K562 (cell line): ENCODE measurements around the gene NCAPD2. TPM values are rescaled to one million over a fixed set of nuclear protein-coding genes. Genes with fewer than 3 reads are reported as not detected.
A peak's percentile ranks its signal among the peaks of the same experiment; 100 is the strongest.

Experiments
- ARID1B ChIP-seq: fragments of 450-650 bp; IDR thresholded peaks from 2 replicates; pipeline ENCODE4 v1.6.1; 2016; ENCODE audit warnings: antibody characterized with exemption, mild to moderate bottlenecking, inconsistent platforms
- ATF7 ChIP-seq: fragments of 450-650 bp; IDR thresholded peaks from 2 replicates; pipeline ENCODE4 v1.7.1; 2014; ENCODE audit warnings: mild to moderate bottlenecking, moderate library complexity
- BRCA1 ChIP-seq, 2 experiments: fragments of 450-650 bp in 1 of 2; sonication (generic) in 1 of 2; formaldehyde crosslinking in 1 of 2; IDR thresholded peaks; 2 replicates each; pipeline versions ENCODE4 v1.5.0 to v1.6.1; 2017 to 2020; ENCODE audit warnings: mild to moderate bottlenecking in 1 of 2, missing genetic modification reagents in 1 of 2
- CEBPB ChIP-seq: fragments of 450-650 bp; IDR thresholded peaks from 2 replicates; pipeline ENCODE4 v1.6.1; 2016; ENCODE audit warnings: missing genetic modification characterization, missing compliant biosample characterization
- CREBBP ChIP-seq: IDR thresholded peaks from one replicate; pipeline ENCODE4 v1.6.1; 2012; ENCODE audit warnings: low read depth, mild to moderate bottlenecking, control low read depth, inconsistent platforms, low read length
- ELF1 ChIP-seq: fragments of 200-800 bp; sonication (Bioruptor generic); IDR thresholded peaks from 2 replicates; pipeline ENCODE4 v1.6.1; 2016; ENCODE audit warnings: missing genetic modification characterization, missing compliant biosample characterization
- ESRRA ChIP-seq: fragments of 450-650 bp; IDR thresholded peaks from 2 replicates; pipeline ENCODE4 v1.6.1; 2014; ENCODE audit warnings: low read depth, mild to moderate bottlenecking, moderate library complexity, borderline replicate concordance
- MCM2 ChIP-seq: fragments of 450-650 bp; IDR thresholded peaks from 2 replicates; pipeline ENCODE4 v1.6.1; 2017; ENCODE audit warnings: low read depth, mild to moderate bottlenecking
- NBN ChIP-seq: fragments of 450-650 bp; IDR thresholded peaks from 2 replicates; pipeline ENCODE4 v1.6.1; 2016; ENCODE audit warnings: low read depth, mild to moderate bottlenecking
- NR2C2 ChIP-seq, 2 experiments: fragments of 200-800 bp in 1 of 2; sonication (Bioruptor generic) in 1 of 2; sonication (generic) in 1 of 2; formaldehyde crosslinking in 1 of 2; IDR thresholded peaks; 2 replicates each; pipeline versions ENCODE4 v1.6.1 to v1.8.0; 2016 to 2022; ENCODE audit warnings: mild to moderate bottlenecking in 1 of 2, missing compliant biosample characterization in 1 of 2, missing genetic modification characterization in 1 of 2, missing genetic modification reagents in 1 of 2
- NR4A1 ChIP-seq, 2 experiments: fragments of 250-450 bp in 1 of 2; fragments of 450-650 bp in 1 of 2; sonication (Bioruptor Pico) in 1 of 2; IDR thresholded peaks; 2 replicates each; pipeline versions ENCODE4 v1.4.0 to v1.6.1; 2016 to 2020; ENCODE audit warnings: mild to moderate bottlenecking in 2 of 2, missing compliant biosample characterization in 1 of 2, missing genetic modification characterization in 1 of 2, moderate library complexity in 1 of 2
- PHF8 ChIP-seq: fragments of 200-600 bp; sonication (generic); IDR thresholded peaks from 2 replicates; pipeline ENCODE4 v1.6.1; 2012; ENCODE audit warnings: mixed run types, mild to moderate bottlenecking, inconsistent platforms, low read length, moderate library complexity, borderline replicate concordance
- PTRF ChIP-seq: fragments of 450-650 bp; IDR thresholded peaks from 2 replicates; pipeline ENCODE4 v1.6.1; 2016; ENCODE audit warnings: mild to moderate bottlenecking, missing genetic modification characterization, missing compliant biosample characterization
- SMAD2 ChIP-seq: fragments of 150-350 bp; IDR thresholded peaks from 2 replicates; pipeline ENCODE4 v1.6.1; 2014; ENCODE audit warnings: low read depth, mild to moderate bottlenecking, low read length
- SMARCB1 ChIP-seq: IDR thresholded peaks from 2 replicates; pipeline ENCODE4 v1.6.1; 2011; ENCODE audit warnings: improper control_type of control experiment, low read depth; ENCODE audit not compliant: insufficient read length
- SMC3 ChIP-seq: conservative IDR thresholded peaks from 2 replicates; pipeline ENCODE4 v1.6.1; 2011; ENCODE audit warnings: low read depth, low read length, improper control_type of control experiment; ENCODE audit not compliant: insufficient read depth
- USF2 ChIP-seq: sonication (generic); formaldehyde crosslinking; IDR thresholded peaks from 2 replicates; pipeline ENCODE4 v1.5.0; 2020; ENCODE audit warnings: missing genetic modification reagents
- ZFP30 ChIP-seq: fragments of 250-450 bp; sonication (Bioruptor Pico); IDR thresholded peaks from 2 replicates; pipeline ENCODE4 v1.8.0; 2022; ENCODE audit warnings: moderate library complexity, mild to moderate bottlenecking, inconsistent platforms, borderline replicate concordance
- ZNF143 ChIP-seq: sonication (generic); formaldehyde crosslinking; IDR thresholded peaks from 2 replicates; pipeline ENCODE4 v1.9.0; 2022; ENCODE audit warnings: mild to moderate bottlenecking, missing genetic modification reagents
- ZNF311 ChIP-seq: fragments of 250-450 bp; sonication (Bioruptor Pico); IDR thresholded peaks from 2 replicates; pipeline ENCODE4 v1.4.0; 2020; ENCODE audit warnings: mild to moderate bottlenecking, moderate library complexity
- ZNF316 ChIP-seq: fragments of 450-650 bp; IDR thresholded peaks from 2 replicates; pipeline ENCODE4 v1.6.1; 2016
- ZNF445 ChIP-seq: fragments of 250-450 bp; sonication (Bioruptor Pico); IDR thresholded peaks from 2 replicates; pipeline ENCODE4 v1.4.0; 2020; ENCODE audit warnings: low read depth, mild to moderate bottlenecking, moderate library complexity
- ZNF780A ChIP-seq: fragments of 250-450 bp; sonication (Bioruptor Pico); IDR thresholded peaks from 2 replicates; pipeline ENCODE4 v1.5.0; 2021; ENCODE audit warnings: mild to moderate bottlenecking
- polyA plus RNA-seq, 8 experiments: library from polyadenylated mRNA; depleted of rRNA in 4 of 8; stranded (reverse) in 5 of 8; unstranded in 3 of 8; fragments of >200 nt; fragmentation: Nextera tagmentation in 2 of 8; fragmentation: Illumina TruSeq in 1 of 8; extraction: Ambion mirVana in 2 of 8; extraction: Trizol in 1 of 8; gene quantifications; 2 replicates each; pipeline versions ENCODE4 v1.2.1 to v1.2.3, GENCODE V29; 2011 to 2014; ENCODE audit warnings: inconsistent platforms in 1 of 8, missing spikeins in 1 of 8
- total RNA-seq, 7 experiments: library from RNA; depleted of rRNA in 6 of 7; stranded (reverse); fragments of >200 nt in 6 of 7; fragmentation: Illumina TruSeq in 2 of 7; extraction: Trizol in 2 of 7; gene quantifications; 2 replicates each; pipeline versions ENCODE4 v1.2.1 to v1.2.3, GENCODE V29; 2011 to 2021; ENCODE audit warnings: low replicate concordance in 1 of 7
- TF ChIP-seq, protein P1 (sequence below): fragments of 450-650 bp; IDR thresholded peaks from 2 replicates; pipeline ENCODE4 v1.6.1; 2016; ENCODE audit warnings: mild to moderate bottlenecking
- TF ChIP-seq, protein P2 (sequence below): fragments of 450-650 bp; formaldehyde crosslinking; conservative IDR thresholded peaks from 2 replicates; pipeline ENCODE4 v1.4.0; 2022; ENCODE audit warnings: mild to moderate bottlenecking, missing genetic modification characterization

NCAPD2 gene
- total and polyA plus RNA-seq, 9 of the 15 experiments (the other 6 are each of a cell fraction or from before 2014, with no cell fraction given), result 16.9 to 93.7 (median 68.3) TPM

DNA sequence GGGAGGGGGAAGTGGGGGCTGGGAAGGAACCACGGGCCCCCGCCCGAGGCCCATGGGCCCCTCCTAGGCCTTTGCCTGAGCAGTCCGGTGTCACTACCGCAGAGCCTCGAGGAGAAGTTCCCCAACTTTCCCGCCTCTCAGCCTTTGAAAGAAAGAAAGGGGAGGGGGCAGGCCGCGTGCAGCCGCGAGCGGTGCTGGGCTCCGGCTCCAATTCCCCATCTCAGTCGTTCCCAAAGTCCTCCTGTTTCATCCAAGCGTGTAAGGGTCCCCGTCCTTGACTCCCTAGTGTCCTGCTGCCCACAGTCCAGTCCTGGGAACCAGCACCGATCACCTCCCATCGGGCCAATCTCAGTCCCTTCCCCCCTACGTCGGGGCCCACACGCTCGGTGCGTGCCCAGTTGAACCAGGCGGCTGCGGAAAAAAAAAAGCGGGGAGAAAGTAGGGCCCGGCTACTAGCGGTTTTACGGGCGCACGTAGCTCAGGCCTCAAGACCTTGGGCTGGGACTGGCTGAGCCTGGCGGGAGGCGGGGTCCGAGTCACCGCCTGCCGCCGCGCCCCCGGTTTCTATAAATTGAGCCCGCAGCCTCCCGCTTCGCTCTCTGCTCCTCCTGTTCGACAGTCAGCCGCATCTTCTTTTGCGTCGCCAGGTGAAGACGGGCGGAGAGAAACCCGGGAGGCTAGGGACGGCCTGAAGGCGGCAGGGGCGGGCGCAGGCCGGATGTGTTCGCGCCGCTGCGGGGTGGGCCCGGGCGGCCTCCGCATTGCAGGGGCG, 40.2 kb downstream of the NCAPD2 start, which contains the start of gene GAPDH (continued):
- TF ChIP-seq SMAD2, result no peak
- 0 out of 2 replicates have a peak, but pooled peaks have one; percentile 47 for TF ChIP-seq ZNF143 (CRISPR knock-in tag)
- TF ChIP-seq, protein P1, sequence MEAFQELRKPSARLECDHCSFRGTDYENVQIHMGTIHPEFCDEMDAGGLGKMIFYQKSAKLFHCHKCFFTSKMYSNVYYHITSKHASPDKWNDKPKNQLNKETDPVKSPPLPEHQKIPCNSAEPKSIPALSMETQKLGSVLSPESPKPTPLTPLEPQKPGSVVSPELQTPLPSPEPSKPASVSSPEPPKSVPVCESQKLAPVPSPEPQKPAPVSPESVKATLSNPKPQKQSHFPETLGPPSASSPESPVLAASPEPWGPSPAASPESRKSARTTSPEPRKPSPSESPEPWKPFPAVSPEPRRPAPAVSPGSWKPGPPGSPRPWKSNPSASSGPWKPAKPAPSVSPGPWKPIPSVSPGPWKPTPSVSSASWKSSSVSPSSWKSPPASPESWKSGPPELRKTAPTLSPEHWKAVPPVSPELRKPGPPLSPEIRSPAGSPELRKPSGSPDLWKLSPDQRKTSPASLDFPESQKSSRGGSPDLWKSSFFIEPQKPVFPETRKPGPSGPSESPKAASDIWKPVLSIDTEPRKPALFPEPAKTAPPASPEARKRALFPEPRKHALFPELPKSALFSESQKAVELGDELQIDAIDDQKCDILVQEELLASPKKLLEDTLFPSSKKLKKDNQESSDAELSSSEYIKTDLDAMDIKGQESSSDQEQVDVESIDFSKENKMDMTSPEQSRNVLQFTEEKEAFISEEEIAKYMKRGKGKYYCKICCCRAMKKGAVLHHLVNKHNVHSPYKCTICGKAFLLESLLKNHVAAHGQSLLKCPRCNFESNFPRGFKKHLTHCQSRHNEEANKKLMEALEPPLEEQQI, result no peak
- no peak for TF ChIP-seq ELF1 (tag)
- TF ChIP-seq SMARCB1, result no peak
- TF ChIP-seq, protein P2, sequence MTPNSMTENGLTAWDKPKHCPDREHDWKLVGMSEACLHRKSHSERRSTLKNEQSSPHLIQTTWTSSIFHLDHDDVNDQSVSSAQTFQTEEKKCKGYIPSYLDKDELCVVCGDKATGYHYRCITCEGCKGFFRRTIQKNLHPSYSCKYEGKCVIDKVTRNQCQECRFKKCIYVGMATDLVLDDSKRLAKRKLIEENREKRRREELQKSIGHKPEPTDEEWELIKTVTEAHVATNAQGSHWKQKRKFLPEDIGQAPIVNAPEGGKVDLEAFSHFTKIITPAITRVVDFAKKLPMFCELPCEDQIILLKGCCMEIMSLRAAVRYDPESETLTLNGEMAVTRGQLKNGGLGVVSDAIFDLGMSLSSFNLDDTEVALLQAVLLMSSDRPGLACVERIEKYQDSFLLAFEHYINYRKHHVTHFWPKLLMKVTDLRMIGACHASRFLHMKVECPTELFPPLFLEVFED (CRISPR knock-in tag), result no peak
- TF ChIP-seq PHF8, result peak; percentile 74; the same call in 1 of the 2 replicates
- TF ChIP-seq CEBPB (tag), result no peak
- no peak for TF ChIP-seq ZNF780A (CRISPR knock-in tag)
- no peak for TF ChIP-seq NBN
- no peak for TF ChIP-seq CREBBP
- no peak for TF ChIP-seq ARID1B
- TF ChIP-seq ZFP30 (CRISPR knock-in tag), result no peak
- peak; percentile 55; the same call in 1 of the 2 replicates for TF ChIP-seq ATF7
- no peak for TF ChIP-seq ZNF311
- no peak for TF ChIP-seq ZNF445 (CRISPR knock-in tag)
- no peak for TF ChIP-seq NR4A1 (CRISPR knock-in tag; IDR thresholded peaks at IDR 0.05)
- no peak for TF ChIP-seq NR4A1 (tag; IDR thresholded peaks at IDR 0.05)
- no peak; the same call in 1 of the 2 replicates for TF ChIP-seq ESRRA
- TF ChIP-seq BRCA1 (IDR thresholded peaks at IDR 0.05), result no peak
- no peak for TF ChIP-seq BRCA1 (CRISPR knock-in tag; IDR thresholded peaks at IDR 0.05)
- TF ChIP-seq NR2C2 (CRISPR knock-in tag; IDR thresholded peaks at IDR 0.05), result no peak
- no peak for TF ChIP-seq NR2C2 (tag; IDR thresholded peaks at IDR 0.05)
- TF ChIP-seq PTRF (tag), result no peak
- 0 out of 2 replicates have a peak, but pooled peaks have one; percentile 1 for TF ChIP-seq USF2 (CRISPR knock-in tag)
- no peak for TF ChIP-seq MCM2
- TF ChIP-seq ZNF316, result no peak
- TF ChIP-seq SMC3, result no peak
